ENCODE data around the gene LUZP1. TPM values are rescaled to one million over a fixed set of nuclear protein-coding genes. Genes with fewer than 3 reads are reported as not detected.

The LUZP1 gene
- total RNA-seq, 1 experiment from 2014 or later, result 43.4 TPM

GRCh38 chr1:23166854-23167253 is 1.8 kb downstream of the LUZP1 start (continued):
- no peak for TF ChIP-seq CBFB (CRISPR knock-in tag; IDR thresholded peaks at IDR 0.05; ENCODE audit: low read depth)
- no peak for TF ChIP-seq ERG (CRISPR knock-in tag; IDR thresholded peaks at IDR 0.05)
- no peak for TF ChIP-seq ZNF232 (CRISPR knock-in tag; IDR thresholded peaks at IDR 0.05)
- TF ChIP-seq E2F4 (CRISPR knock-in tag; IDR thresholded peaks at IDR 0.05; ENCODE audit: borderline replicate concordance, low read depth), result no peak
- TF ChIP-seq USF1 (CRISPR knock-in tag; IDR thresholded peaks at IDR 0.05), result no peak
- TF ChIP-seq ATF1 (CRISPR knock-in tag; IDR thresholded peaks at IDR 0.05), result no peak
- TF ChIP-seq GABPB1 (CRISPR knock-in tag; IDR thresholded peaks at IDR 0.05), result no peak
- TF ChIP-seq ESRRA (CRISPR knock-in tag; IDR thresholded peaks at IDR 0.05; ENCODE audit: borderline replicate concordance), result no peak
- no peak for TF ChIP-seq MLX (CRISPR knock-in tag; IDR thresholded peaks at IDR 0.05)
- TF ChIP-seq SOX15 (CRISPR knock-in tag; IDR thresholded peaks at IDR 0.05), result no peak
- no peak for TF ChIP-seq STAT6 (CRISPR knock-in tag; conservative IDR thresholded peaks at IDR 0.05; ENCODE audit: low read depth)
- no peak for TF ChIP-seq FOXP4 (CRISPR knock-in tag; IDR thresholded peaks at IDR 0.05)
- TF ChIP-seq FOXP1 (CRISPR knock-in tag; IDR thresholded peaks at IDR 0.05; ENCODE audit: borderline replicate concordance), result no peak
- TF ChIP-seq TEAD1 (CRISPR knock-in tag; IDR thresholded peaks at IDR 0.05), result no peak
- no peak for TF ChIP-seq PRRX2 (CRISPR knock-in tag; IDR thresholded peaks at IDR 0.05)

- H3K27ac Mint-ChIP-seq, result peak overlapping the region; percentile 18; the same call in 1 of the 2 replicates
- peaks cover 44% of the 10 kb centered on the region for H3K4me1 Mint-ChIP-seq
- no peaks in the 10 kb centered on the region for H3K27me3 Mint-ChIP-seq (ENCODE audit: low read depth)
- CTCF ChIA-PET, result interaction anchor here (0.9 to 1.4 kb wide), 3 partner anchors 21 to 65 kb away, joined by 3 to 10 read pairs (median 5); no protein-coding TSS in a partner anchor
- no peaks in the 10 kb centered on the region for H3K9me3 Mint-ChIP-seq
- POLR2A ChIA-PET, result interaction anchor here (0.6 to 0.7 kb wide), 3 partner anchors 28 to 387 kb away, joined by 3 to 6 read pairs (median 5); no protein-coding TSS in a partner anchor
- no peak overlapping the region for H3K4me3 Mint-ChIP-seq
- no peak for ATAC-seq
- H3K36me3 Mint-ChIP-seq, result no peaks in the 10 kb centered on the region
- no peak for DNase-seq (ENCODE audit: low spot score)
- TF ChIP-seq HMGXB4 (CRISPR knock-in tag; IDR thresholded peaks at IDR 0.05) (no peak), ESRRA (CRISPR knock-in tag; IDR thresholded peaks at IDR 0.05; ENCODE audit: borderline replicate concordance) (no peak), ZNF416 (CRISPR knock-in tag; IDR thresholded peaks at IDR 0.05) (no peak), CBFB (CRISPR knock-in tag; IDR thresholded peaks at IDR 0.05; ENCODE audit: low read depth) (no peak), USF2 (CRISPR knock-in tag; IDR thresholded peaks at IDR 0.05) (no peak), JAZF1 (CRISPR knock-in tag; IDR thresholded peaks at IDR 0.05) (no peak), NR3C1 (CRISPR knock-in tag; conservative IDR thresholded peaks at IDR 0.05; ENCODE audit: low read depth) (no peak), SMAD3 (CRISPR knock-in tag; IDR thresholded peaks at IDR 0.05; ENCODE audit: borderline replicate concordance) (no peak), NFATC4 (CRISPR knock-in tag; IDR thresholded peaks at IDR 0.05) (no peak), ZBTB21 (CRISPR knock-in tag; IDR thresholded peaks at IDR 0.05; ENCODE audit: borderline replicate concordance) (no peak), USF1 (CRISPR knock-in tag; IDR thresholded peaks at IDR 0.05) (no peak), PRRX2 (CRISPR knock-in tag; IDR thresholded peaks at IDR 0.05) (no peak), IRF2 (CRISPR knock-in tag; IDR thresholded peaks at IDR 0.05; ENCODE audit: borderline replicate concordance, low read depth) (no peak)
These were observed 5.3 kb downstream of the LUZP1 start for GRCh38 chr1:23163395-23163794.
